Measurements from ENCODE around the gene ZNF777. TPM values are rescaled to one million over a fixed set of nuclear protein-coding genes. Genes with fewer than 3 reads are reported as not detected.

ZNF777 gene
- total and polyA plus RNA-seq, 12 donors, result 6.1 to 9.1 (median 7.7) TPM

DNA sequence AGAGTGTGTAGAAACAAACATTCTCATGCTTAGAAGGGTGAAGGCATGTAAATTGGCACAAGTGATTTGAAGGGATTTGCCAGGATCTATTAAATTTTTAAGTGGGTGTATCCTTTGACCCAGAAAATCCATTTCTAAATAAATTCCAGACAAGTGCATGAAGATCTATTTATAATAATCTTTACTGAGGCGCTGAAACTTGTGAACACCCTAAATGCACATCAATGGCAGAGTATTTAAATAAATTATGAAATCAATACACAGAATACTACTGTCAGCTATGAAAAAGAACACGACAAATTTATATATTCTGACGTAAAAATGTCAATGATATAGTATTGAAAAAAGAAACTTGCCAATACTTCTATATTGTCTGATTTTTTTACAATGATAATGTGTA is 17.9 kb downstream of the ZNF777 start:
- peaks cover 0 to 75% (median 12%) of the 10 kb centered on the region in 9 donors for H3K36me3 ChIP-seq
- TF ChIP-seq, protein P1, sequence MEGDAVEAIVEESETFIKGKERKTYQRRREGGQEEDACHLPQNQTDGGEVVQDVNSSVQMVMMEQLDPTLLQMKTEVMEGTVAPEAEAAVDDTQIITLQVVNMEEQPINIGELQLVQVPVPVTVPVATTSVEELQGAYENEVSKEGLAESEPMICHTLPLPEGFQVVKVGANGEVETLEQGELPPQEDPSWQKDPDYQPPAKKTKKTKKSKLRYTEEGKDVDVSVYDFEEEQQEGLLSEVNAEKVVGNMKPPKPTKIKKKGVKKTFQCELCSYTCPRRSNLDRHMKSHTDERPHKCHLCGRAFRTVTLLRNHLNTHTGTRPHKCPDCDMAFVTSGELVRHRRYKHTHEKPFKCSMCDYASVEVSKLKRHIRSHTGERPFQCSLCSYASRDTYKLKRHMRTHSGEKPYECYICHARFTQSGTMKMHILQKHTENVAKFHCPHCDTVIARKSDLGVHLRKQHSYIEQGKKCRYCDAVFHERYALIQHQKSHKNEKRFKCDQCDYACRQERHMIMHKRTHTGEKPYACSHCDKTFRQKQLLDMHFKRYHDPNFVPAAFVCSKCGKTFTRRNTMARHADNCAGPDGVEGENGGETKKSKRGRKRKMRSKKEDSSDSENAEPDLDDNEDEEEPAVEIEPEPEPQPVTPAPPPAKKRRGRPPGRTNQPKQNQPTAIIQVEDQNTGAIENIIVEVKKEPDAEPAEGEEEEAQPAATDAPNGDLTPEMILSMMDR (IDR thresholded peaks at IDR 0.05), result no peak
- no peaks in the 10 kb centered on the region for H3K4me1 ChIP-seq
- H3K9me3 ChIP-seq, result no peaks in the 10 kb centered on the region
- ATAC-seq, result no peak
- DNase-seq, result no peak
- no peak overlapping the region for H3K27ac ChIP-seq
- no peaks in the 10 kb centered on the region for H3K27me3 ChIP-seq
- 78% methylated on average over 3 of the region's 3 CpGs for WGBS, 2 donors
- H3K4me3 ChIP-seq, result no peak overlapping the region
- intact Hi-C loops (cut with DNase I), result no loop called here

DNA sequence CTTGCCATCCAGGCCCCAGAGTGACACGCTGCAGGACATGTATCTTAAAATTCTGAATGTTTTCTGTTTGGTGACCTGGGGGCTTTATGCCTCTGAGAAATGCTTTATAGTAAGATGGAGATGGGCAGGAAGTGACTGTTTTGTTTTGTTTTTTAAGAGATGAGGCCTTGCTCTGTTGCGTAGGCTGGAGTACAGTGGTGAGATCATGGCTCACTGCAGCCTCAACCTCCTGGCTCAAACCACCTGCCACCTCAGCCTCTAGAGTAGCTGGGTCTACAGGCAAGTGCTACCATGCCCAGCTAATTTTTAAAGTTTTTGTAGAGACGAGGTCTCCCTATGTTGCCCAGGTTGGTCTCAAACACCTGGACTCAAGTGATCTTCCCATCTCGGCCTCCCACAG is 20.6 kb downstream of the ZNF777 start:
- TF ChIP-seq, protein P1 (IDR thresholded peaks at IDR 0.05), result no peak
- H3K27me3 ChIP-seq, result no peaks in the 10 kb centered on the region
- intact Hi-C loops (cut with DNase I), result no loop called here
- WGBS, 2 donors, result 83 to 86% methylated on average over 4 of the region's 4 CpGs
- no peak overlapping the region for H3K27ac ChIP-seq
- H3K4me1 ChIP-seq, result no peaks in the 10 kb centered on the region
- no peak overlapping the region for H3K4me3 ChIP-seq
- peaks cover 0 to 72% (median 12%) of the 10 kb centered on the region in 9 donors for H3K36me3 ChIP-seq
- DNase-seq (no peak), ATAC-seq (no peak)
- H3K9me3 ChIP-seq, result no peaks in the 10 kb centered on the region

DNA sequence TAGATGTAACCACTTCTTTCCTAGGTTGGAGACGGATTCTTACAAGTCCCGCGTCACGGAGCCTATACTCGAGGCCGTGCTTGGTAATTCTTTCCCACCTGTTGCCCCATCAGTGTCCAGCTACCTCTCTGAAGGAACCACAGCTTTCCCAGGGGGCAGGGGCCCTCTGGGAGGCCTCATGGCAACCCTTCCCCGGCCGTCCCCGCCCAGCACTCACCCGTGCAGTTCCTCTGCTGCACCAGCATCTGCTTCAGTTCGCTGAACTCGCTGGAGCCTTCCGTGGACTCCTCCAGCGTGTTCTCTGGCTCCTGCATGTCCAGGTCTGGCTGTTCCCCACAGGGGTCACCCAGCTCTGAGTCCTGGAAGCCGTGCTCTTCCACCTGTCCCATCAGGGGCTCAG is 24.5 kb downstream of the ZNF777 start:
- intact Hi-C loops (cut with DNase I), result no loop called here
- WGBS, 2 donors, result 94 to 95% methylated on average over 15 of the region's 15 CpGs
- ATAC-seq (no peak), DNase-seq (no peak)
- H3K9me3 ChIP-seq, result no peaks in the 10 kb centered on the region
- no peak overlapping the region for H3K27ac ChIP-seq
- H3K4me1 ChIP-seq, result no peaks in the 10 kb centered on the region
- TF ChIP-seq, protein P1 (IDR thresholded peaks at IDR 0.05), result no peak
- no peak overlapping the region for H3K4me3 ChIP-seq
- peaks cover 0 to 85% (median 27%) of the 10 kb centered on the region in 9 donors for H3K36me3 ChIP-seq
- H3K27me3 ChIP-seq, result no peaks in the 10 kb centered on the region

DNA sequence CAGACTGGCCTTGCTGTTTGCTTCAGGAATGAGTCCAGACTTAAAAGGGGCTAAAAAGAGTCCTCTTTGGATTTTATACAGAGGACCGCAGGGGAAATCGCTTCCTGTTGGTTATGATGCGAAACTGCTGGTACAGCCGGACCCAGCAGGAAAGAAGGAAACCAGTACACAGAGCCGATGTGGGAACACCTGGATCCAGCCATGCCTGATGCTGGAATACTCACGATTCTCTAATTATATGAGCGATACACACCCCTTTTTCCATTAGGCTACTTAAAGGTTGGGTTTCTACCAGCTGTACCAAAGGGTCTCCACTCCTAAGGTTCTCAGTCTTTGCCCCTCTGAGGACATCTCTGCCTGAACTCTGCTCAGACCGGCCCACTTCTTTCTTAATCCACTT is 27.7 kb downstream of the ZNF777 start:
- Histone ChIP-seq H3K9me3 (no peaks in the 10 kb centered on the region), H3K4me3 (no peak overlapping the region), H3K27me3 (no peaks in the 10 kb centered on the region), H3K27ac (no peak overlapping the region), H3K4me1 (no peaks in the 10 kb centered on the region), H3K36me3 (peaks cover 0 to 74% (median 27%) of the 10 kb centered on the region in 9 donors)
- ATAC-seq, result no peak
- 90 to 91% methylated on average over 8 of the region's 8 CpGs for WGBS, 2 donors
- intact Hi-C loops (cut with DNase I), result no loop called here
- DNase-seq, result no peak
- TF ChIP-seq, protein P1 (IDR thresholded peaks at IDR 0.05), result no peak
